Keratinocyte (primary cell): ENCODE measurements around the gene NES. TPM values are rescaled to one million over a fixed set of nuclear protein-coding genes. Genes with fewer than 3 reads are reported as not detected.

Experiments
- DNase-seq: peaks from one replicate; pipeline ENCODE4 v3.0.0-alpha.2; 2011; ENCODE audit warnings: low read depth, missing footprints, low spot score
- FAIRE-seq: peaks from 2 replicates; lab custom pipeline; 2011; peaks lifted over from hg19 to GRCh38; lab: Jason Lieb, UNC
- H2AFZ ChIP-seq: 2 replicates; pipeline ENCODE4 v1.6.0; 2012; ENCODE audit warnings: low read length, control low read depth, inconsistent platforms; ENCODE audit not compliant: control insufficient read depth
- H3K27ac ChIP-seq: 2 replicates; pipeline ENCODE4 v1.5.1; 2011; ENCODE audit warnings: low read length; ENCODE audit not compliant: control insufficient read depth, insufficient read depth
- H3K27me3 ChIP-seq: 3 replicates; pipeline ENCODE4 v1.6.0; 2011; ENCODE audit warnings: low read length; ENCODE audit not compliant: control insufficient read depth, insufficient read depth; ENCODE audit errors: extremely low read depth
- H3K36me3 ChIP-seq, 2 experiments: 2 replicates in 1 of 2; 3 replicates in 1 of 2; pipeline ENCODE4 v1.5.1; 2011; ENCODE audit warnings: low read length in 2 of 2, mild to moderate bottlenecking in 1 of 2; ENCODE audit not compliant: control insufficient read depth in 2 of 2, insufficient read depth in 2 of 2; ENCODE audit errors: extremely low read depth in 1 of 2
- H3K4me1 ChIP-seq: 3 replicates; pipeline ENCODE4 v1.5.1; 2011; ENCODE audit warnings: low read length; ENCODE audit not compliant: control insufficient read depth, insufficient read depth; ENCODE audit errors: extremely low read depth
- H3K4me2 ChIP-seq: 3 replicates; pipeline ENCODE4 v1.6.0; 2011; ENCODE audit warnings: low read depth, low read length; ENCODE audit not compliant: control insufficient read depth, insufficient read depth; ENCODE audit errors: extremely low read depth
- H3K4me3 ChIP-seq, 3 experiments: fragments of 200-600 bp in 1 of 3; sonication (generic) in 1 of 3; 2 replicates in 2 of 3; 3 replicates in 1 of 3; pipeline ENCODE4 v1.5.1; 2011 to 2016; ENCODE audit warnings: low read length in 3 of 3, mild to moderate bottlenecking in 3 of 3, control low read depth in 2 of 3, inconsistent platforms in 1 of 3, low read depth in 1 of 3, mixed read lengths in 1 of 3, mixed run types in 1 of 3, moderate library complexity in 1 of 3; ENCODE audit not compliant: control insufficient read depth in 2 of 3, insufficient read depth in 2 of 3; ENCODE audit errors: extremely low read depth in 1 of 3
- H3K79me2 ChIP-seq: 2 replicates; pipeline ENCODE4 v1.6.0; 2012; ENCODE audit warnings: low read length; ENCODE audit not compliant: control insufficient read depth, insufficient read depth
- H3K9ac ChIP-seq: 3 replicates; pipeline ENCODE4 v1.6.0; 2011; ENCODE audit warnings: low read length; ENCODE audit not compliant: control insufficient read depth, insufficient read depth; ENCODE audit errors: extremely low read depth
- H3K9me1 ChIP-seq: 3 replicates; pipeline ENCODE4 v1.6.0; 2011; ENCODE audit warnings: low read length; ENCODE audit not compliant: control insufficient read depth, insufficient read depth; ENCODE audit errors: extremely low read depth
- H3K9me3 ChIP-seq: 2 replicates; pipeline ENCODE4 v1.5.1; 2012; ENCODE audit warnings: low read depth, low read length; ENCODE audit not compliant: control insufficient read depth
- H4K20me1 ChIP-seq: 3 replicates; pipeline ENCODE4 v1.6.0; 2011; ENCODE audit warnings: low read length; ENCODE audit not compliant: control insufficient read depth, insufficient read depth; ENCODE audit errors: extremely low read depth
- CTCF ChIP-seq, 3 experiments: IDR thresholded peaks in 1 of 3; conservative IDR thresholded peaks in 1 of 3; optimal IDR thresholded peaks in 1 of 3; 2 replicates in 2 of 3; 3 replicates in 1 of 3; pipeline versions ENCODE3 to v1.5.1; 2011; ENCODE audit warnings: low read length in 3 of 3, mild to moderate bottlenecking in 3 of 3, moderate library complexity in 2 of 3, control low read depth in 1 of 3, inconsistent platforms in 1 of 3; ENCODE audit not compliant: insufficient read depth in 2 of 3; ENCODE audit errors: extremely low read depth in 1 of 3
- EZH2 ChIP-seq: IDR thresholded peaks from one replicate; pipeline ENCODE4 v1.6.1; 2012; ENCODE audit warnings: inconsistent platforms, mild to moderate bottlenecking, low read length, moderate library complexity
- dilution Hi-C: fragments of 300-500 bp; cut with MboI; formaldehyde crosslinking; loops from one replicate; pipeline ENCODE4 v1.7.0; 2020; ENCODE audit warnings: low sequenced_read_pairs; ENCODE audit not compliant: extremely low pct_ligation_motif_present
- polyA plus RNA-seq, 5 experiments: library from polyadenylated mRNA; depleted of rRNA in 3 of 5; stranded (reverse) in 3 of 5; stranded (forward) in 1 of 5; unstranded in 1 of 5; fragments of >200 nt; gene quantifications; 1 replicate in 1 of 5; 2 replicates in 3 of 5; 3 replicates in 1 of 5; pipeline versions ENCODE4 v1.2.1 to v1.2.3, GENCODE V29; 2011 to 2012; ENCODE audit warnings: missing spikeins in 2 of 5, low read depth in 1 of 5, low replicate concordance in 1 of 5

NES gene
- polyA plus RNA-seq, 1 donor (not counting 4 experiments of a cell fraction or from before 2014, with no cell fraction given), result not detected

GRCh38 chr1:156711011-156711817 lies 34.0 kb upstream of the NES start:
- dilution Hi-C loops, result no loop called here
- Histone ChIP-seq H3K4me2 (no peak overlapping the region), H3K27ac (no peak overlapping the region), H3K9me3 (no peaks in the 10 kb centered on the region), H4K20me1 (no peaks in the 10 kb centered on the region), H3K4me1 (peaks cover 26% of the 10 kb centered on the region), H3K9ac (no peak overlapping the region), H3K79me2 (no peaks in the 10 kb centered on the region), H3K4me3 (no peak overlapping the region), H3K27me3 (peaks cover 13% of the 10 kb centered on the region), H3K36me3 (no peaks in the 10 kb centered on the region), H3K9me1 (no peaks in the 10 kb centered on the region), H2AFZ (no peak overlapping the region)
- FAIRE-seq, result no peak
- no peak for DNase-seq
- TF ChIP-seq CTCF (optimal IDR thresholded peaks at IDR 0.05 in 1 of 3, IDR thresholded peaks at IDR 0.05 in 1 of 3, conservative IDR thresholded peaks at IDR 0.05 in 1 of 3; ENCODE audit: extremely low read depth in 1 of 3, insufficient read depth in 2 of 3, low read length in 3 of 3) (no peak), EZH2 (no peak)

GRCh38 chr1:156709757-156710489 lies 32.7 kb upstream of the NES start:
- Histone ChIP-seq H2AFZ (no peak overlapping the region), H3K9ac (no peak overlapping the region), H3K36me3 (no peaks in the 10 kb centered on the region), H3K27me3 (peaks cover 20% of the 10 kb centered on the region), H4K20me1 (no peaks in the 10 kb centered on the region), H3K4me1 (peaks cover 37% of the 10 kb centered on the region), H3K4me3 (peak overlapping the region in 1 of 3 experiments; percentile 4), H3K27ac (no peak overlapping the region), H3K4me2 (peak overlapping the region; percentile 52), H3K79me2 (no peaks in the 10 kb centered on the region), H3K9me3 (no peaks in the 10 kb centered on the region), H3K9me1 (no peaks in the 10 kb centered on the region)
- FAIRE-seq (peak; percentile 99), DNase-seq (no peak)
- dilution Hi-C loops, result no loop called here
- TF ChIP-seq CTCF (optimal IDR thresholded peaks at IDR 0.05 in 1 of 3, IDR thresholded peaks at IDR 0.05 in 1 of 3, conservative IDR thresholded peaks at IDR 0.05 in 1 of 3; ENCODE audit: extremely low read depth in 1 of 3, insufficient read depth in 2 of 3, low read length in 3 of 3) (no peak), EZH2 (no peak)
